ENCODE measurements around the gene IL1A.

Gene IL1A

DNA sequence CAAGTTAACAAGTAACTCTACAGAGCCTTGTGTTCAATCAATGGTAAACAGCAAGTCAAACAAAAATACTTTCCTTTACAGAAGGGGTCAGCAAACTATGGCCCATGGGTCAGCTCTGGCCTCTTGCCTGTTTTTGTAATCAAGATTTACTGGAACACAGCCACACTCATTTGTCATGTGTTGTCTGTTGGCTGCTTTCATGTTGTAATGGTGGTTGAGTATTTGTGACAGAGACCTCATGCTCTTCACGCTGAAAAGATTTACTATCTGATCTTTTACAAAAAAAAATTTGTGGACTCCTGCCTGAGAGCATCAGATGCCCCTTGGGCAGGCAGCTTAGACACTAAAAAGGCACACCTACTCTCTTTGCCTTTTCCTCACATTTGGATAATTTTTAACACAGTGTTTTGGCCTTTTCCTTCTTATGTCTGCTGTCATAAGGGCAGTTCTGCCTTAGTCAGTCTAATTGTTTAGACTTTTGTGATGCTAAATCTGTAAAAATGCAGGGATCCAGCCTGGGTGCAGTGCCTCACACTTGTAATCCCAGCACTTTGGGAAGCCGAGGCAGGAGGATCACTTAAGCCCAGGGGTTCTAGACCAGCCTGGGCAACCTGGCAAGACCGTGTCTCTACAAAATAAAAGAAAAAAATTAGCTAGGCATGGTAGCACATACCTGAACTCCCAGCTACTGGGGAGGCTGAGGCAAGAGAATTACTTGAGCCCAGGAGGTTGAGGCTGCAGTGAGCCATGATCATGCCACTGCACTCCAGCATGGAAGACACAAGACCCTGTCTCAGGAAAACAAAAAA lies 34.0 kb upstream of the IL1A start:
- no peak for DNase-seq (ENCODE audit: low spot score)

DNA sequence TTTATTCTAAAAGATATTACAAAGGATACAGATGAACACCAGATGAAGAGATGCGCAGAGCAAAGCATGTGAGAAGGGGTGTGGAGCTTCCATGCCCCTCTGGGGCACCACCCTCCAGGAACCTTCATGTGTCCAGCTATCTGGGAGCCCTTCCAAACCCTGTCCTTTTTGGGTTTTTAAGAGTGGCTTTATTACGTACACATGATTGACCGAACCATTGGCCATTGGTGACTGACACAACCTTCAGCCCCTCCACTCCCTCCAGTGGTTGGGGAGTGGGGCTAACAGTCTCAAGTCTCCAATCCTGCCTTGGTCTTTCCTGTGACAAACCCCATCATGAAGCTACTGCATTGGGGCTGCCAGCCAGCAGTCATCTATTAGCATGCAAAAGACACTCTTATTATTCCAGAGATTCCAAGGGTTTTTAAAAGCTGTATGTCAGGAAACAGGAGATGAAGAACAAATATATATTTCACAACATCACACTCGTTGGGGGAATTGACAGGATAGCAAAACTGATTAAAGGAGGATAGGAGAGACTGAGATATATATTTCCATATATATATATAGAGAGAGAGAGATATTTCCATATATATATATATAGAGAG lies 32.9 kb upstream of the IL1A start:
- no peak for DNase-seq (ENCODE audit: low spot score)

DNA sequence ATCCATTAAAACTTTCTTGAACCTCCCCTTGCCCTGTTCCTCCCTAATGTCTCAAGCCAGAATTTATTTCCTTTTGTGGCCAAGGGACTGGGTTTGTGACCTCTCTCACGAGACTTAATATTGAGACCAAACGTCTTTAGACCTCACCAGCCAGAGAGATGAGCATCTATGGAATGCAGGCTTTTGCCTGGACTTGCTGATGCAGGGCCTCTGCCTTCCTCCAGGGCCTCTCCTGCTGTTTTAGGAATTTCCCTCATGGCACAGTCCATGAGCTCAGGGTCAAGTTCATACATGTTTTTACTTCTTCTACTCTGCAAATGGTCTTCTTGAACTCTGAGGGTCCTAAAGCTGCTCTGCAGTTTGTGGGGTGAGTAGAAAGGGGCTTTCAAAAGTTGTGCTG lies 30.0 kb upstream of the IL1A start:
- DNase-seq (ENCODE audit: low spot score) = no peak

DNA sequence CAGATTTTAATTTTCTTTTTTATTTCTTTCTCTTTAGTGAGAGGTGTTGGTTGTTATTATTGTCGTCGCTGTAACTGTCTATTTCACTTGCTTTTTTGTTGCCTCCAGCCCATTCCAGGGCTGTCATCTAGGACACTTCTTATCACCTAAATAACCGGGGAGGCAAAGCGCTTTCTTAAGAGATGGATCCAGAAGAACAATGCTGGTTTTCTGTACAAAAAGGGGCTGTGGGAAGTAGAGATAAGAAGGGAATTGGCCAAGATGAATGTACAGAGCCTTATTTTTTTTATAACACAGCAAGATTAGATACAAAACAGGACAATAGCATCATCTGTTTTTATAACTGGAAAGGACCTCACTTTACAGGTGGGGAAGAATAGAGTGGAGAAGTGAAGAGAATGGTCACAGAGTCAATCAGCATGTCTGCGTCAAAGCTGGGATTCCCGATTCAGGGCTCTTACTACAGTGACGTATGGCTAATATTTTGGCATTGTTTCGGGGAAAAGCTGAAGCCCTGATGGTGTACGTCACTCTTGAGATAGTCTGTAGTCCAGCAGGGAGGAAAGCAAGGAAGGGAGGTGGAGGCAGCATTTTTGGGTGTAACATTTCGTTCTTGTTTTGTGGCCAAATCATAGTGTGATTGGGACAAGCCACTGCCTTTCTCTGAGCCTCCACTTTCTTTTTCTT lies 29.1 kb upstream of the IL1A start:
- no peak for DNase-seq (ENCODE audit: low spot score)

DNA sequence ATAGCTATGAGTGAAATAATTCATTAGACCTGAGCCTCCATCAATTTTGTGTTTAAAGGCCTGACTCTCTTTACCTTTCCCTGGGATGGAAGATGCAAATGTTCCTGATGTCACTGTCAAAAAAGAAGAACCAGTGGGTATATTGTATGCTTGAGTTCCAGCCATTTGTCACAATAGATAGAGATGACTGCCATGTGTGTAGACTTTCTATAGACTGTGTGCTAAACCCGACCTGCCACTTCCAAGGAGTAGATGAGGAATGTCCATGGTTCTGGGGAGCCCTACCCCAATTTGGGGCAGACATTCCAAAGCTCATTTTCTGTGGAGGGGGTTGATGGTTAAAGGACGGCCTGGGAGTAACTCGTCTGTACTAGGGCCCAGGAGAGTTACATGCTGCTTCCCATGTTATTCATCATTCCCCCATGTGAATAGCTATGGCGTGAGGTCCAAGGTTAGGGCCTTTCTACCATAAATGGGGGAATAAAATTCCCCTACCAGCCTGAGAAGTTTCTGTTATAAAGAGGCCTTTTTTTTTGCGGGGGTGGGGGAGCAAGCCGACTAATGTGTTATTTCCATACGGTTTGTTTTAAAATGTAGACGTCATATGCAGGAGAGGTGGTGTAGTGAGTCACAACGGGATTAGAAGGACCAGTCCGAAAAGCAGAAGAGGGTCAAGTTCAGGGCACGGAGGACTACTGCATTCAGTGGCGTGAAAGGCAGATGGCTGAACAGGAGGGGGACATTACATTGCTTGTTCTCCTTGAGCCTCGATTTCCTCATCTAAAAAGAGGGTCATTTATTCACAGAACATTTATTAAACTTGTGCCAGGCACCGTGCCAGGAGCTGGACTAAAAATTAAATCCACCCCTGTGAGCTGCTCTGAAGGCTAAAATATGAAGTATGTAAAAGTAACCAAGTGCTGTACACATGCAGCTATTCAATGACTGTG lies 28.3 kb upstream of the IL1A start:
- no peak for DNase-seq (ENCODE audit: low spot score)

DNA sequence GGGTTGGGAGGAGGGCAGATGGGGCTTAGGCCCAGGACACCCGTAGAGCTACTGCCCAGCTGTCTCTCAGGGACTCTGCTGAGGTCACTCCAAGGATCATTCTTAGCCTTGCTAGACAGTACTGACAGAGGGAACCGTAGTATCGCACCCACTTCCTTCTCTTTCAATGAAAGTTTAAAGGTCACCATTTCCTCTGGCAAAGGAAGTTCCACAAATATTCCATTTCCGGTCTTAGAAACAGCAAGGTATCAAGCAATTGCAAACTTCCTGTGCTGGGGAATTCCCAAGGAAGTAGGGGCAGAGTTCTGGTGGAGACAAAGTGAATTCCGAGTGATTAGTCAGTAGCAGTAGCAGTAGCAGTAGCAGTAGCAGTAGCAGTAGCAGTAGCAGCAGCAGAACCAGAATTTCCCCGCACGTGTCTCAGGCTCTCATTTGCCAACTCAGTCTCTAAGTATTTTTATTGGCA lies 27.6 kb upstream of the IL1A start:
- DNase-seq (ENCODE audit: low spot score) = peak; percentile 29

DNA sequence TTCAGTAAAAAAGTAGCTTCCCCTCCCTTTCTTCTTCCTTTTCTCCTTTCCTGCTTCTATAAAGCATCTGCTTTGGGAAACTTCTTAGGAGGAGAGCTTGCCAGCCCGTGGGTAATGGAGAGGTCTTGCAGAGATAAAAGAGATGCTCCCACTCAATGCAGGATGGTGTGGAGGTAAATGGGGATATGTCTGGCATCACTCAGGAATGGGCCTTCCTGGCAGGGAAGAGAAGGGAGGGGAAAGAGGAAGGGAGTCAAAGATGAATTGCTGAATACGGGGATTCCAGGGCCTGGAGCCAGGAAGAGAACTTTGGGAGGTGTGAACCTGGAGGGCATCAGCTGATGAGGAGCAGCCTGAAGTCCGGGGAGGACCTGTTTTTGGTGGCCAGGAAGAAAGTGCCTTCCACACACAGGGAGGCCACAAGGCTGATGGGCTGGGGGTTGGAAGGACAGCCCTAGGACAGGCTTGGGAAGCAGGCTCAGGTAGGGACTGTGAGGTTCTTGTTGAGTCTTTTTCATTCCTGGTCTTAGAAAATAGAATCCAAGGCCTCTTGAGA lies 27.1 kb upstream of the IL1A start:
- no peak for DNase-seq (ENCODE audit: low spot score)

DNA sequence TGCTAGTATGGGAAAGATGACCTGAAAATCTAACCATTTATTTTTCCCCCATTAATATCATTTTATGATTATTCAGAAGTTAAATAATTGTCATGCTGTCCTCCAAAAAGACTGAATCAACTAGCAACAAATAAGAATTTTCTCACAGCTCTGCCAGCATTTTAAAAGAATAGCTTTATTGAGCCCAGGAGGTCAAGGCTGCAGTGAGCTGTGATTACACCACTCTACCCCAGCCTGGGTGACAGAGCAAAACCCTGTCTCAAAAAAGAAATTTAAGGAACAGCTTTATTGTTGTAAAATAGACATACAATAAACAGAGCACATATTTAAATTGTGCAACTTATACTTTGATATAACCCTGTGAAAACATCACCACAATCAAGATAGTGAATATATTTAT lies 24.8 kb upstream of the IL1A start:
- no peak for DNase-seq (ENCODE audit: low spot score)

DNA sequence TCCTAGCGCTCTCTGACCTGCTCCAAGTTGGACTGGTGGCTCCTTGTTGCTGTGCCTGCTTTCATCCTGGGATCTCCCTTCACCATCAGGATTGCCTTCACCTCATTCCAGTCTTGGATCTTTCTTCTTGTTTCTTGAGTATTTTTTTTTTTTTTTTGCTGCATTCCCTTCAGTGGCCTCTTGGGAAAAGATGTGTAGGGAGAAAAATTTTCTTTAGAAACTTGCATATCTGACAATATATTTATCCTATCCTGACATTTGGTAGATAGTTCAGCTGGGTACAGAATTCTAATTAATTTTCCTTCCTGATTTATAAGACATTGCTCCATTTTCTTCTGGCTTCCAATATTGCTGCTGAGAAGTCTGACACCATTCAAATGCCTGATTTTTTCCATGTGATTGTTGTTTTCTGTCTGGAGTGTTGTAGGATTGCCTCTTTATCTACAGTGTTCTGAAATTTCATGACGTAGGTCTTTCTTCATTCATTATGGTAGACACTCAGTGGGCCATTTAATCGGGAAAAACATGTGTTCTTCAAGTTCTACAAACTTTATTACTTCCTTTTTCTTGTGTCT lies 23.0 kb upstream of the IL1A start:
- DNase-seq (ENCODE audit: low spot score) = no peak

DNA sequence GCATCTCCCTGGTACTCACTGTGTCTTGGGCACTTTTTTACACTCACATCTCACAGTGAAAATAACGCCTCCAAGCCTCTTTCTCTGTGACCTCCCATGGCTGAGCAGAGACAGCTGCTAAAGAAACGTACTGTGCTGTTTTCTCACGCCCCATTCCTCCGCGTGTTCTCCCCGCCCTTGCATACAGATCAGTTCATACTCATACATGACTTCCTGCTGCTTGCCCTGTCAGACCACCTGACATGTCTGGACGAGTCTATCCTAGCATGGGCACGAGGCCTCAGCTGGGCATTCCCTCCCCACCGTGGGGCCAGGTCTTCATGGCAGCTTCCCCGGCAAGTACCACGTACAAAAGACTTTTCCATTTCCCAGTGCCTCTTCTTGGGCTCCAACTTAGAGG lies 21.2 kb upstream of the IL1A start:
- DNase-seq (ENCODE audit: low spot score) = no peak

DNA sequence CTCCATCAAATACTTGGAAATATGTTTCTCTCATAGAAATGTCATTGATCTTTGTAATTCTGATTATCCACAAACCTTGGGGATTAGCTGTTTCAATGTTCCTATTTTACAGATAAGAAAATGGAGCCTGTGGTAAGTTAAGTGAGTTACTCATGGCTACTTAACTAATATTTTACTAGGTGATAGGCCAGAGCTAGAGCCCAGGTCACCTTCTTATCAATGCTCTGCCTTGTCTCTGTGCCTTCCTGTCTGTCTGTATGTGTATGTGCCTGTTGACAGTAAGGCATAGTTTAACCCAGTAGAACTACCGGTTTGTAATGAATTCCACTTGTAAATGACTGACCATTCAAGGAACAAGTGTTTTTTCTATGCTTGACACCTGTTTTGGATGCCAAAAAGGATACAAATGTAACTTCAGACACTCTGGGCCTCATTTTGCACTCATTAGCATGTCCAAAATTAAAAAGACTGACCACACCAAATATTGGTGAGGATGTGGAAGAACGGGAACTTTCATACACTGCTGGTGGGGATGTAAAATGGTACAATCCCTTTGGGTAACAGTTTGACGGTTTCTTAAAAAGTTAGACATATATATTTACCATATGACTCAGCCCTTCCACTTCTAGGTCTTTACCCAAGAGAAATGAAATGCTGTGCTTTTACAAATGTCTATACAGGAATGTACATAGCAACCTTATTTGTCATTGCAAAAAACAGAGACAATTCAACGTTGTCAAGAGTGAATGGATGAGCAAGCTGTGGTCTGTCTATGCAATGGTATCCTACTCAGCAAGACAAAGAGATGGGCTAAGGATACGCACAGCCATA lies 19.6 kb upstream of the IL1A start:
- DNase-seq (ENCODE audit: low spot score) = no peak

DNA sequence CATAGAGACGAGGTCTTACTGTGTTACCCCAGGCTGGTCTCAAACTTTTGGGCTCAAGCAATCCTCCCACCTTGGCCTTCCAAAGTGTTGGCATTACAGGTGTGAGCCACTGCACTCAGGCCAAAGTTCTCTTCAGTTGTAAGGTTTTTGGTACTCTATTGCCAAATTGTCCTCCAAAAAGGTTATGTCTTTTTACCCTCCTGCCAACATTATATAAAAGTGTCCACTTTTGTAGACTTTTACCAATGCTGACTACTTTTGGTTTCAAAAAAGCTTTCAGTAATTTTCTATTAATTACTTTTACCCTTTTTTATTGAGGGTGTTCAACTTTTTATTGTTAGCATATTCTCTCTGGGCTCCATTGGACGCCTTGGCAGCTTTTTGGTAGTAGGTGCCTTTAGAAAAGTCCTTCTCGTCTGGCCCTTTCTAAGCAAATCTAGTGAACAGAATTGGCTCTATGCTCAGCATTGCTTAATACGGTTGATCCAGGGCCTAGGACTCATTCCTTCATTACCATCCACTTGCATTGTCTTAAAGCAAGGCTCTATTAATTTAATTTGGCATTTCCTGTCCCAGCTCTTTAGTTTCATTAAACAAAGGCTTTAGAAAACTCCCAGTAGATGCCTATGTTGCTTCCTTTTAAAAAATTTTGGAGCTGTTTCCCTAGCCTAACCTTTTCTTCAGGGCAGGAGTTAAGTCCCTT lies 16.7 kb upstream of the IL1A start:
- DNase-seq (ENCODE audit: low spot score) = no peak

DNA sequence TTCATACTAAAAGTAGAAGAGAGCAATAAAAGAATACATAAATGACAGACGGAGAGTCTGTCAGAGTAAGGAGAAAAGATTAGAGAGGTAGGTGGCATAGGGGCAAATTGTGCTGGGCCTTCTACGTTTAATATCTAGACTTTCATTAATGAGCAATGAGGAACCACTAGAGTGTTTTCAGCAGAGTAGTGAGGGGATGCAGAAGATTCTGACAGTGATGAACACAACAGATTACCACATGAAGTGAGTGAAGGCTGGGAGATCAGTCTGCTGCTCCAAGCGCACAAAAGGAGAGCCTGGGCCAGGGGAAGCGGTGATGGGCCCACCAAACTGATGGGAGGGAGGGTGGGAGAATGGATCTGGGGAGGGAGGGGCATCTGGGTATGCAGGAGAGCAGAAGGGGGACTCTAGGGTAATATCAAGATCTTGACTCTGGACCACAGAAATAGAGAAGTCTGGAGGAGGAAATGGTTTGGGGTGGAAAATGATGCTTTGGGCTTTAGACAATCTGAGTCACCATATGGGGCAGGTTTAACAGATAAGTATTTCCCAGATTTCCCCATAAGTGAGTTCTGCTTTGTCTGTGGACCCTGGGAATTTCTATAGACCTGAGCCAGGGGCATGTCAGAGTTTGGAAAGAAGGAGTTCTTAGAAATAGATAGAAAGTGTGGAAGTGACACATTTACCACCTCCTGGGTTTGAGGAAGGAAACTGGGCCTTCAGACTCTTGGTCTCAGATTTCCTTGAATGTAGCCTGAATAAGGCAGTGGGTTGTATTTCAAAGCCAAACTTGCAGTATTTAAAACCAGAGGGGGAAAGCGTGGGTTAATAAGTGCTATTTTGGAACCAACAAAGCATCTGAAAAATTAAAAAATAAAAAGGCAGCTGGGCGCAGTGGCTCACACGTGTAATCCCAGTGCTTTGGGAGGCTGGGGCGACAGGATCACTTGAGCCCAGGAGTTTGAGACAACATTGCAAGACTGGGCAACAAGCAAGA lies 15.0 kb upstream of the IL1A start:
- DNase-seq (ENCODE audit: low spot score) = no peak

DNA sequence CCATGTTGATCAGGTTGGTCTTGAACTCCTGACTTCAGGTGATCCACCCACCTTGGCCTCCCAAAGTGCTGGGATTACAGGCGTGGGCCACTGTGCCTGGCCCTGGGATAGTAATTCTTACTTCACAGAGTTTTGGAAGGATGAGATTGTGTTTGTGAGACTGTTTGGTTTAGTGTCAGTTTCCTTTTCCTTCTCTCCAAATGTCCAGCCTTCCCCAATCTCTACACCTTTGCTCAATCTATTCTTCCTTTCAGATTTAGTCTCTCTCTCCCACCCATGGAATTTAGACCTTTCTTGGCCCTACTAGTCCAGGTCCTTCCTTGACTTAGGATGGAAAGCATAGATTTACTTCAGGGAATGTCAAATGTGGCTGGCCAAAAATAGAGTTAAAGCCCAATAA lies 12.2 kb upstream of the IL1A start:
- no peak for DNase-seq (ENCODE audit: low spot score)

DNA sequence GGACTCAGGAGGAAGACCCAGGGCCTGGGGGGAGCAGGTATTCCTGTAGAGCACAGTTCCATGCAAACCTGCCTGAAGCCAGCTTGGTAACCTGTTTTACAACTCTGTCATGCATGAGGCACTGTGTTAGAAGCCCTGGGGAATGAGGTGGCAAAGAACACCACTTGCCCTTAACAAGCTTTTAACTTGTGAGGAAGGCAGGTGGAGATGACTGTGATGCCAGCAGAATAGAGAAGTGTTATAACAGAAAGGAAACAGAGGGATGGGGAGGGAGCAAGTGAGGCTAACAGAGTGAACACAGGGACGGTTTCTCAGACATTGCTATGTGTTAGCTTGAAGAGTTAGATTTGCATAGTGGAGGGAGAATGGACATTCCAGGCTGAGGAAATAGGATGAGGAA lies 11.5 kb upstream of the IL1A start:
- no peak for DNase-seq (ENCODE audit: low spot score)

DNA sequence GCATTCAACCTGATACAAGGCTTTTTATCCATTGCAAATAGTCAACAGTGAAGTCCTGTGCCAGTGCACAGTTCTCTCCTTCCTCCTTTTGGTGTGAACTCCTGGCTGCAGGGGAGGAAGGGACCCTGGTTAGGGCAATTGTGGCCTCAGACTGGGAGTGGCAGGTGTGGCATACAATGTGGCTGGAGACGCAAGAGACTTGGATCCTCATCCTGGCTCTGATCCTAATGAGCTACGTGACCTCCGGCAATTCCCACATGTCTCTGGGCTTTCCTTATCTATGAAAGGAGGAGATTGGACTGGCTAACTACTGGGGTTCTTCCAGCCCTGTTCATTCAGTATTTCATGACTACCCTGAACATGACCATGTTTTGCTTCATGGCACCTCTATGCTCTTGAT lies 10.5 kb upstream of the IL1A start:
- no peak for DNase-seq (ENCODE audit: low spot score)

DNA sequence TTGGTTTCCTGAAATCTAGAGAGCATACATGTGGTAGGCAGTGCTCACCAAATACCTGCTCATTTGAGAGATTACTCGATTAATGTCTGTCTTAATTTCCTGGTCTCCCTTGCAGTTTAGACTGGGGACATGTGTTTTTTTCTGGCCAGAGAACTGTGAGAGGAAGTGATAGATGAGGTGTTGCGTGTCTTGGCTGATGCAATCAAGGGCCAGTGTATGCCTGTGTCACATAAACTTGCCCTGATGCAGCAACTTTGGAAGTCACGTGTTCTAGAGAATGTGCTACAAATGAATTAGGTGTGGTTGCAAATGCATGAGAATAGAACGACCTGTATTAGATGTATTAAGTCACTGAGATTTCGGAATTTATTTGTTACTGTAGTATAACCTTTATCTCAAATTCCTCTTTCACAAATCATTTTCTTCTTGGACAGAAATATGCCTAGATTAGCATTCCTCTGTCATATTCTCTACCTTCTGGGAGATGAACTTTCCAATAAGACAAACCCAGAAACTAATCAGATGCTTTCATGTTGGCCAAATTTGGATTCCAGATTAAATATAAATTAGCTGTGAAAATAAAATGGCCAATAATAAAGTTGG lies 9.9 kb upstream of the IL1A start:
- peak; percentile 23 for DNase-seq (ENCODE audit: low spot score)

DNA sequence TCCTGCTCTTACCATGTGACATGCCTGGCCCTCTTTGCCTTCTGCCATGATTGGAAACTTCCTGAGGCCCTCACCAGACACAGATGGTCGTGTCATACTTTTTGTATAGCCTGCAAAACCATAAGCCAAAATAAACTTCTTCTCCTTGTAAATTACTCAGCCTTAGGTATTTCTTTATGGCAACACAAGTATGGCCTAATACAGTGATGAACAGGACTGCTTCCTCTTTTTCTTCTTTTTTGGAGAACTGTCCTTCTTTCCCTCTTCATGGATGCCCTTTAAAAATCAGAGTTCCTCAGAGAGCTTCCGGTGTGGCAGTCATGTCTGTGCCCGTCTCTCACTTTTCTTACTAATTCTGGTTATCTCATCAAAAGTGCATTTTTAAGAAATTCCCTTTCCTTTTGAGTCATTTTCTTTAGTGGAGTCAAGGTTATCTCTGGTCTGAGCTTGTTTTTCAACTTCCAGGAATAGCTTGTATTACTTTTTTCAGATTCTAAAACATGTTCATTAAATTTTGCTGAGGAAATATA lies 9.2 kb upstream of the IL1A start:
- DNase-seq (ENCODE audit: low spot score) = no peak

Measured in CD4-positive, alpha-beta T cell treated with Interleukin-2 at 100 ng/mL for 4 hours (primary cell).